Activated CD8-positive, alpha-beta memory T cell treated with anti-CD3 and anti-CD28 coated beads, Interleukin-2, amount 50 U/mL, for 1 hour (primary cell): ENCODE measurements around the gene TOX2.

Experiments used
- DNase-seq: peaks from one replicate; pipeline ENCODE4 v3.0.0-alpha.2; 2020; ENCODE audit errors: extremely low read depth

TOX2 gene

DNA sequence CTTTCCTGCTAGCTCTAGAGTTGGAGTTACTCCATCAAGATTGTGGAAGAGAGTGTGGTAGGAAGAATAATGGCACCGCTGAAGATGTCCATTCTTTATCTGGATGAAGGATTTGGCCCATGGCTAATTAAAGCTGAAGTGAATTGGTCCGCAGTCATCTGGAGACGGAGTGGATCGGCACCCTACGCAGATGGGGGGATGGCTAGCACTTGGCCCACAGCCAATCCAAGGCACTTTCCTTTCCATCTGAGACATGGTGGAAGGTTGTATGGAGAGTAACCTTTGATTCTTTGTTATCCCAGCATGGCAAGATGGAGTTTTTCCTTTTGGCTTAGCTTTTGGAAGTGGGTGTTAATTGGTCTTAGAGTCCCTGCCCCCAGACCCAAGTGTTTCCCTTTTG lies 184.0 kb downstream of the TOX2 start:
- DNase-seq, result no peak

DNA sequence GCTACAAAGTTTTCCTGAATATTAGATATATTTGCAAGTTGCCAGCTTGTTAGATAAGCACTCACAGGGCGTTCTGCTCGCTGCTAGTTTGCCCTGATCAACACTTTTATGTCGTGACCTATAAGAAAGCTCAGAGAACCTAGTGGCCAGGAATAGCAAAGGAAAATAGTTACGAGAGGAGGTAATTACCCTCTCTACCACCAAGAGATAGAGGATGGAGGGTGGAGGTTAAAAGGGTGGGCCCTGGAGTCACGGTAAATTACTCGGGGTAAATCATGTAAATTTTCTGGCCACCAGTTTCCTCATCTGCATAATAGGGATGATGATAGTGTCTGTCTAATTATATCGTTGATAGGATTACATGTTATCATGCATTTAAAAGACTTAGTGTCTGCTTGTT lies 185.2 kb downstream of the TOX2 start:
- DNase-seq, result no peak

DNA sequence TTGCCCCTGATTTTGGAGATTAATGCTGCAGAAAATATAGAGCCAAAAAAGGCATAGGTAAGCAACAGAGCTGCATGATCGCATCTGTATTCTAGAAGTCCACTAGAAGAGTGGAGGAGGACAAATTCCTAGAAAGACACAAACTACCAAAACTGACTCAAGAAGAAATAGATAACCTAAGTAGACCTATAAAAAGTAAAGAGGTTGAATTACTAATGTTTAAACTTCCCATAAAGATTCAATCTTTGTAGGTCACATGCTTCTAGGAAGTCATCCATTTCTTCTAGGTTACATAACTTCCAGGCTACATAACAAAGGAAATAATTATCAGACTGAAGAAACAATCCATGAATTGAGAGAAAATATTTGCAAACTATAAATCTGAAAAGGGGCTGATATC lies 187.9 kb downstream of the TOX2 start:
- DNase-seq, result no peak

DNA sequence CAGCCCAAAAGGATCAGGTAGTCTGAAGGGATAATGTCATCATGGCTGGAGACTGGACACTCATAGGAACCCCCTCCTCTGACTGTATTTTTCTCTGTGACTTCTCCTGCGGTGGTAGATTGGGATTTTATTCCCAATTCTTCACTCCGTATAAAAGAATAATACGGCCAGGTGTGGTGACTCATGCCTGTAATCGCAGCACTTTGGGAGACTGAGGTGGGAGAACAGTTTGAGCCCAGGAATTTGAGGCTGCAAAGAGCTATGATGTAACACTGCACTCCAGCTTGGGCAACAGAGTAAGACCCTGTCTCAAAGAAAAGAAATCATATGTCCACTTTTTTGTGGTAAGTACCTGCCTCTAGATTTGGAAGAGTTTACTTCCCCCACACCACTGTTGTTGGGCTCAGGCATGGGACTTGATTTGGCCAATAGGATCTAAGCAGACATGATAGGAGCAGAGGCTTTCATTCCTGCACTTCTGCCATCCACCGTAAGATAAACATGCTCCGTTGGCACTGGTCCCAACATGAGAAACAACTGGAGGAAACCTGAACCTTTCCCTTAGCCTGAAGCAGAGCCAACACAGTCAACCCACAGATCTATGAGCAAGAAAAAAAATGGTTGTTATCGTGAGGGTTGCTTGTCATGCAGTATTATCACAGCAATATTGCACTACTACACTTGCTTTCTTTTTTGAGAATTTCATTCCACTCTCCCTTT lies 190.3 kb downstream of the TOX2 start:
- no peak for DNase-seq

DNA sequence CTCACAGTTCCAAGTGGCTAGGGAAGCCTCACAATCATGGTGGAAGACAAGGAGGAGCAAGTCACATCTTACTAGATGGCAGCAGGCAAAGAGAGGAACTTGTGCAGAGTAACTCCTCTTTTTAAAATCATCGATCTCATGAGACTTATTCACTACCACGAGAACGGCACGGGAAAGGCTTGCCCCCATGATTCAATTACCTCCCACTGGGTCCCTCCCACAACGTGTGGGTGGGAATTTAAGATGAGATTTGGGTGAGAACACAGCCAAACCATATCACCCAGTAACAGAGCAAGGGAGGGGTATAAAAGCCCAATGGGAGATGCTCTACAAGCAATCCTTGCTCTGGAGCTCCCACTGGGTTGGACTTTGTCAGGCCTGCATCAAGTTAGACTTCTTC lies 192.0 kb downstream of the TOX2 start:
- no peak for DNase-seq

DNA sequence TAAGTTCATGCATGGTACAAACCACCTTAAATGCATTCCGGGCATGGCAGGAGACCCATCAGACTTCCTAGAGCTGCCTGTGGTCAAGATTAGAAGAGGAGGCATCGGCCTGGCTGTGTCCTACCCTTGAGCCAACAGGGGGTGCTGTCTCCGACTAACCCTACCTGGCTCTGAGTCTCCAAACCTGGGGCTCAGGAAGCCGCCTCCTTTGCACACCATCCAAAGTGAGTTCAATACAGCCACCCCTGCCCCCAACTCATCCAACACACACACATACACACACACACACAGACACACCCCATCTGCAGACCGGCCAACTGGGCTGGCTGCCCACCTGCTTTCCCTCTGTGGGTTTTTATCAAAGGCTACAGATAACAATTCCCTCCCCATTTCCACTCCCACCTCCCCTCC lies 195.3 kb downstream of the TOX2 start:
- no peak for DNase-seq

DNA sequence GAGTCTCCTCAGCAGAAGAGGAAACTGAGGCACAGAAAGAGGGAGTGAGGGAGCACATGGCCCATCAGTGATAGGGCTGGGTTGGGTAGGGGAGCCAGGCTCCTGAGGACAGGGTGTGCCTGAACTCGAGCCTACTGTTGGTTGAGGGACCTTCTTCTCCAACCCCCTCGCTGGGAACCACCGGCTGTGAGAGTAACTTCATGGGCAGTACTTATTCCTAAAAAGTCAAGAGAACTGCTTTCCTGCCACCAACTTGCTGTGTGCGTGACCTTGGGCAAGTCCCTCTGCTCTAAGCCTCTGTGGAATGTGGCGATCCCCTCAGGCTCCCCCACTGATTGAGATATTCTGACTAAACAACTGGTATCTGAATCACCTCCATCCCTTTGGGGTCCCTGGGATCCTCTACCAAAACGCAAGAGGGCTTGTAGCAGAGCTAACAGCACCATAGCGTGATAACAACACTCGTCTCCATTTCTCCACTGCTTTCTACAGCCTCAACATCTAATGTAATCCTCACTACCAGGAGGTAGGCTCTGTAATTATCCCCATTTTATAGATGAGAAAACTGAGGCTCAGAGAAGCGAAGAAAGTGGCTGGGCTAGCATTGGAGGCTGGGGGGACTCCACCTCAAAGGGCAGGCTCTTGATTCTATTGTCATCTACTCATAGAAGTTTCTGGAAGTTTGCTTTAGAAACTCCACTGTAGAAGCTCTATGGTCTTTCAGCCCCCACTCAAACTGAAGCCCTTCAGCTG lies 196.3 kb downstream of the TOX2 start:
- no peak for DNase-seq

DNA sequence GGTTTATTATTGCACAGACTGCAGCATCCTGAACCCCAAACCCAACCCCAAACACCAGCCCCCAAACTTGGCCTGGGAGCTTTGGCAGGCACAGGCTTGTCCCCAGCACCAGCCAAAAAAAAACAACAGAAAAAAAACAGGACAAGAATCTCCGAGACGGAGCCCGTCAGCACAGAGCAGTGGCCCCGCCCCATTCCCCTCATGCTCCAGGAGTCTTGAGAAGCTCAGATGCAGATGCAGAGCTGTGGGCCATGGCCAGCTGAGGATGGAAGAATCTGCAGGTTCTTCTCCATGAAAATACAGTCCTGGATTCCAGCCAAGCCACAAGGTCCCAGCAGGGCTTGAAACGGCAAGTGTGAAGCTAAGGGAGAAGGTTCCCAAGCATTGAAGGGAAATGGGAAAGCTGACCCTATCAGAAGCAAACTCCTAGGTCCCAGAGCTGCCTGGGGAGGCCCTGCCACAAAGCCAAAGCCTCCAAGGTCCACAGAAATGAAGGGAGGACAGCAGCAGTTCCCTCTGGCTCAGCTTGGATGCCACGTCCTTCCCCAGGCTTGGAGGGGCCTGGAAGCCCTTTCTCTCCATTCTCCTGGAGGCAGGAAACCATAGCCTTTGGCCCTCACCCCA lies 197.2 kb downstream of the TOX2 start:
- DNase-seq, result no peak

DNA sequence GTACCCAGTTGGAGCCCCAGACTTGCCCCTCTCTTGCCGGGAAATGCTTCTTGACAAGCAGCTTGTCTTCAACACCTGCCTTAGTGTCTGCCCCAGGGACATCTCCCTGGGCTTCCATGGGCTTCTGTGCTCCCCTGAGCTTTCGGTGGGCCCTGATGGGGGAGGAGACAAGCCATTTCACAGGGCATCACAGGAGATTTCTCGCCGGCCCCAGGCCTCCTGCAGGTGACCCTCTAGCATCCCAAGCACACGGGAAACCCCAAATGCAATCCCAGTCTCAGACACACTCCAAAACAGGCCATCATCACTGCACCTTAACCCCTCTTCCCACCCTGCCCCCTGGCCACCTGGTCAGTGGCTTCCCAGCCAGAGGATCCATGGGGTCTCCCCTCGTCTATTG lies 197.8 kb downstream of the TOX2 start:
- no peak for DNase-seq

DNA sequence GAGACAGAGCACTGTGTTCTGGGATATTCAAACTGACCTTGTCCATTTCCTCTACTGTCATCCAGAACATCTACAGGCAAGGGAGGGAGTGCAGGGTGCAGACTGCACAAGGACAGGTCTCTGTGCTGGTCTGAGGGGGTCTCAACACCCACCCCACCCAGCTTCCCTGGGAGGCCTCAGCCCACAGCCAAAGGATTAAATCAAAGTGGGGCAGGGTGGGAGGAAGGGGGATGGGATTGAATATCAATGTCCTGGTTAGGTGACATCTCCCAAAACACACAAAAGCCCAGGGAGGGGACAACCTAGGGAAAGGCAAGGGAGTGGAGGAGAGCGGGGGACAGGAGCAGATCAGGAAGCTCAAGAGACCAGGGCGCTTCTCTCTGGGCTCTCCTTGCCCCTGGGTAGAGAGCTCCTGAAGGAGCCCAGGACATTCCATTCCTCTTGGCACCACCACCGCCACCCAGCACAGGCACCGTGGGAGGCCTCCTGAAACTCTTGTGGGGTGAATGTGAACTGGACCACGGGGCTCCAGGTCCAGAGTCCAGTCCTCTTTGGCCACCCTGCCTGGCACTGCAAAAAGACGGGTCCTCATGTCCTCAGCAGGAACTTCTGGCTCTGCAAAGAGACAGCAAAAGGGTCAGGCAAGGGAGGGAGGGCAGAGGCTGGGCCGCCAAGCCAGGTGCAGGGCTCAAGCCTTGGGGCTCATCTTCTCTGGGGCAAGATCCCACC lies 198.4 kb downstream of the TOX2 start:
- DNase-seq, result no peak

DNA sequence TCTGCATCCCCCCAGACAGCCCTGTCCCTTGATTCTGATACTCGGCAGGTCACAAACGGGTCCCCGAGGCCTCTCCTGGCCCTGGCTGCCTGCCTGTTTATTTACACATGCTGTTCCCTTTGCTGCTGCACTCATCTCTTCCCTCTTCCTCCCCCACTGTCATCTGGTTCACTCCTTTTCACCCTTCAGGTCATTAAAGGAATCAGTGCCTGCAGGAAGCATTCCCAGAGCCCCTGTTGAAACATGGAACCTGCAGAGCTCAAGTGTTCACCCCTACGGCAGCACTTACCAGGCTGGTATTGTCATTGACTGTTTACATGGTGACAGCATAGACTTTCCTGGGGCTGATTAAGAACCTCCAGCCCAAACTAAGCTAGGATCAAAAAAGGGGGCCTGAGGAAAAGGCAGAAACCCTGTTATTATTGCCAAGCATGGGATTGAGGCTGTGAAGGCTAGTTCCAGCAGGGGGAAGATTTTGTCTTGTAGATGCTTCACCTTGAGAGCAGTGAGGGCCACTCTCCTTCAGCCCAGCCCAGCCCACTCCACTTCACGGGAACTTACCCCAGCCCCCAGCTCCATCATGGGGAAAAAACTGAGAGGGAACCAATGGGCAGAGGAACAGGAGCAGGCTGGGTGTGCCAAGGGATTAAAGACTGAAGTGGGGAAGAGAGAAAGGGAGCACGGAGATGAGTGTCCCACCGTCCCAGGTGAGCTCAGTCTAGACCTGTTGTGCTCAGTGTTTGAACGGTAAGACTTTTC lies 199.1 kb downstream of the TOX2 start:
- DNase-seq, result no peak

DNA sequence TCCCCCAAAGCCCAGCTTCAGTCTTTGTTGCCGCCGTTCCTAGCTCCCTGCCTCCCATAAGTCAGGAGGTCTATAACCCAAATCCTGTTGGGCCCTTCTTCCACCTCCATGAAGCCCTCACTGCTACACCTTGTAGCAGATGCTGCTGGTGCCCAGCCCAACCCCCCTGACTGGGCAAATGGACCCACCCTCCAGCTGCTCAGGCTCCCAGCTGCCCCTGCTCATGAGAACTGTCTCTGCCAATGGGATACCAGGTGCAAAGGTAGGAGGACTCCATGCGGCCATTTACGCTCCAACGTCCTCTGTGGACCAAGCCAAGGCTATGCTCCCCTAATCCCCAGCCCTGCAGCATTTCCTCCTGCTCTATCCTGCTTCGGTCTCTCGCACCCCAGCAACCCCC lies 200.5 kb downstream of the TOX2 start:
- no peak for DNase-seq

DNA sequence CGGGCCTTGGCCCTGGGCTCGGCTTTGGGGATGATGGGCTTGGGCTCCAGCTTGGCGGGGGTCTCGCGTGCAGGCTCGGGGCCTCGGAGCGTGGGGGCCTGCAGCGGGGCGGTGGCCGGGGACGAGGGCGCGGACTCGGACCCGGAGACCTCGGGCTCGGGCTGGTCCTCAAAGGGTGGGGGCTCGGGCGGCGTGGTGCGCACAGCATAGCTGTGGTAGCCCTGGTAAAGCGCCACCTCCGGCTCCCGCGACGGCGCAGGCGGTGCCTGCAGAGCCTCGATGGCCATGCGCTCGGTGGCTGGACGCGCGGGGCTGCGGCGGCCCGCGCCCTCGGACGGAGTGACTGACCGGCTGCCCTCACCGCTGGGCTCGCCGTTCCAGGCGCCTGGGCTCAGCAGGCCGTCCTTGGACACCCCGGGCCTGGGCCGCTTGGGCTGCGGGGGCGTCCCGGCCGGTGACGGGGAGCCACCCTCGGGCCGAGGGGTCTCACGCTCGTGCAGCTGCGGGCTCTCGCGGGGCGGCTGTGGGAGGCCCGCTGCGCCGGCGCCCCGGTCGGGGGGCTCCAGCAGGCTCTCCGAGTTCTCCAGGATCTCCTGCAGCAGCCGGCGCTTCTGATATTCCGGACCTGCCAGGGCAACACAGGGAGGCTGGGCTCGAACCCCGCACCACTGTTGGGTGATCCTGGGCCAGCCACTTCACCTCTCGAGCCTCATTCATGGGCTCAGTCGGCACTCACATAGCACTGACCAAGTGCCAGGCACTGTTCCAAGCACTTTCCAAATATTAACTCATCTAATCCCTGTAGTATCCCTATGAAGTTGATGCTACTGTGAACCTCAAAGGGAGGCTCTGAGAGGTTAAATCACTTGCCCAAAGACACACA lies 201.4 kb downstream of the TOX2 start:
- DNase-seq, result no peak

DNA sequence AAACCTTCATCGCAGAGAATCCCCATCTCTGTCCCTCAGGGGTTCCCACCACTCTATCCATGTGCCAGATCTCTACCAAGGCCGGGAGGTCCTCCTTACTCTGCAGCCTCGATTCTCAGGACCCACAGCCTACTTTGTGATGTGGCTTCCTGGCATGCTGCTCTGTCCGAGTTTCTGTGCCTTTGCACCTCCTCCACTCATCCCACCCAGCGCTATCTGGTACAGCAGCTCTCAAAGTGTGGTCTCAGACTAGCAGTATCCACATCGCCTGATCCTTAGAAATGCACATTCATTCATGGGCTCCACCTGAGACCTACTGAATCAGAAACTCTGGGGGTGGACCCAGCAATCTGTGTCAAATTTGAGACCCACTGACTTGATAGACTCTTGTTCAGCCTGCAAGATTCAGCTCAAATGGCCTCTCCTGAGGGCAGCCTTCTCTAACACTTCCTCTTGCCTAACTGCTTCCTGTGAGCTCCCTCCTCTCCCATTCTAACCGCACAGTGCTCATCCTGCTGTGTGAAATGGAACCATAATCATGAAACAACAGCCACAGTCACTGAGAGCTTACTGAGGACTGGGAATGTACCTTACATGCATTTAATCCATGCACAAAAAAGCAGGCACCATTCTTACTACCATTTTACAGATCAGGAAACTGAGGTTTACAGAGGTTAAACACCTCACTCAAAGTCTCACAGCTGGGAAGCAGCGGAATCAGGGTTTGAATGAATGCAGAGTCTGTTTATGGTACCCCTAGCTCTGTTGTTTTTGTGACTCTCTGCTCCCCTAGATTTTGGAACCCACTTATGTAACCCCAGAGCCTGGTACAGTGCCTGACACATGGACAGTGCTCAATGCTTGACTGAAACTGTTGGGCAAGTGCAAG lies 202.9 kb downstream of the TOX2 start:
- no peak for DNase-seq

DNA sequence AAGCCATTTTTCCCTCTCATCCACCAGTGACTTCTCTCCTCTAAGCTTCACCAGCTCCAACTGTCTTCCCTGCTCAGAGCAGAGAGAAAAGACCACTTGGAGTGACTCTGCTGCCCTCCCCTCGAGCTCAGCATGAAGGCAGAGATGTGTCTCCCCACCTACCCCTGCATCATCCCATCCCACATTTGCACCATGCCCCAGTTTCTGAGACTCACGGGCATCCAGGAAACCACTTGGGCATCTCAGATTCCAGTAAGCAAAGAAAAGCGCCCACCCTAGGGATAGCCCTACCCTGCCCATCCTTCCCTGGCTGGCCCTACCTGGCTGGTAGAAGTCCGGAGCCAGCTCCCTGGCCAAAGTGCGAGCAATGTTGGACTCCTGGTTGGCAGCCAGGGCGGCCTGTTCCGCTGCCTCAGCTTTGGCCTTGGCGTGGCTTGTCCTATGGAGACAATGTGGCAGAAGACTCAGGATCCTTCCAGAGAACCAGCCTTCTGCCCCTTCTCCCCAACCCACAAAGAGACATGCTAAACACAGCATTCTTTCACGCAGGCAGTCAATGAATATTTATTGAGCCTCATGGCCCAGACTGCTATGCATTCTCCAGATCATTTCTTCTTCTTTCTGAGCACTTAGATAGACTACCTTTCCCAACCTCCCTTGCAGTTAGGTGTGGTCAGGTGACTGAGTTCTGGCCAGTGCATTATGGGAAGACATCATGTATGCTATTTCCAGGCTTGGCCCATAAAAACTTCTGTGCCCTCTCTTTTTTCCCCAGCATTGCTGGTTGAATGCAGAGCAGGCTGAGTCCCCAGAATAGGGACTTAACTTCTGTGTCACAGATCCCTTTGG lies 203.8 kb downstream of the TOX2 start:
- DNase-seq, result no peak
